ENCODE results near the gene MAST4. TPM values are rescaled to one million over a fixed set of nuclear protein-coding genes. Genes with fewer than 3 reads are reported as not detected.

MAST4 gene
- total RNA-seq, 1 donor from 2014 or later = 19.1 TPM

DNA sequence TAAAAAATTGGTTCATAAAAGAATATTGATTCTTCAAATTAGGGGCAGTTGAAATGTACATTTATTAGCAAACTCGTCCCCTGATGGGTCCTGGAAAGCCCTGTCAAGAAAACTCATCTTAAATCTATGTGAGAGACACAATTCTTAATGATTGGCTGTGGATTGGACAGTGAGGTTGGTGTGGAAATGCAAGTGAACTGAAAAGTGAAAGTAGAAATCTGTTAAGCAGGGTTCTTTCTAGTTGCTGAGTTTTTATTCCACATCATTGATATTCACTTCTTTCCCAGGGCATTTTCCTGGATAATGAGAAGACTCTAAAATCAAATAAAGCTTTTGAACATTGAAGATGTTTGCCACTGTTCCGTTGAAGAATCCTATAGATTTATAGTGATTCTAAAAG lies 292.4 kb downstream of the MAST4 start:
- Histone ChIP-seq H3K4me3 (ENCODE audit: low read depth, low read length) (no peak overlapping the region), H3K27me3 (ENCODE audit: control insufficient read depth, insufficient read depth, low read length) (no peaks in the 10 kb centered on the region), H3K36me3 (ENCODE audit: control insufficient read depth, insufficient read depth, low read length) (no peaks in the 10 kb centered on the region)
- no peak for DNase-seq (ENCODE audit: low read depth)
- TF ChIP-seq, protein P1, sequence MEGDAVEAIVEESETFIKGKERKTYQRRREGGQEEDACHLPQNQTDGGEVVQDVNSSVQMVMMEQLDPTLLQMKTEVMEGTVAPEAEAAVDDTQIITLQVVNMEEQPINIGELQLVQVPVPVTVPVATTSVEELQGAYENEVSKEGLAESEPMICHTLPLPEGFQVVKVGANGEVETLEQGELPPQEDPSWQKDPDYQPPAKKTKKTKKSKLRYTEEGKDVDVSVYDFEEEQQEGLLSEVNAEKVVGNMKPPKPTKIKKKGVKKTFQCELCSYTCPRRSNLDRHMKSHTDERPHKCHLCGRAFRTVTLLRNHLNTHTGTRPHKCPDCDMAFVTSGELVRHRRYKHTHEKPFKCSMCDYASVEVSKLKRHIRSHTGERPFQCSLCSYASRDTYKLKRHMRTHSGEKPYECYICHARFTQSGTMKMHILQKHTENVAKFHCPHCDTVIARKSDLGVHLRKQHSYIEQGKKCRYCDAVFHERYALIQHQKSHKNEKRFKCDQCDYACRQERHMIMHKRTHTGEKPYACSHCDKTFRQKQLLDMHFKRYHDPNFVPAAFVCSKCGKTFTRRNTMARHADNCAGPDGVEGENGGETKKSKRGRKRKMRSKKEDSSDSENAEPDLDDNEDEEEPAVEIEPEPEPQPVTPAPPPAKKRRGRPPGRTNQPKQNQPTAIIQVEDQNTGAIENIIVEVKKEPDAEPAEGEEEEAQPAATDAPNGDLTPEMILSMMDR (IDR thresholded peaks at IDR 0.05; ENCODE audit: insufficient read depth, low read length, poor library complexity, severe bottlenecking) = no peak

DNA sequence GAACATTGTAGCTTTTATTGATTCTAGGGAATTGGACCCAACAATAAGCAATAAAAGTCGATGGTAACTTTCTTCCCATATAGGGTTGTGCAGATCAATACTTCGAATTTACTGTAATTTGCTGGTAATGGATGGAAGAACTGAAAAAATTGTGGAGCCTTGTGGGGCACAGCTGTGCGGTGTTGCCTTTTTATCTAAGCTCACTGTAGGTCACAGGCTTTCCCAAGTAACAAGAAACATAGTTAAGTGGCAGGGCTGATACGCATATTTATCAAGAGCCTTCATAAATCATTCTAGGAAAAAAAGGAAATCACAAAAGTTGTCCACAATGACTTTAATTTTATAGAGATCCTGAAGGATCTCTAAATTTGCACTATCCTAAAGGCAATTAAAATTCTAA lies 292.9 kb downstream of the MAST4 start:
- H3K27me3 ChIP-seq (ENCODE audit: control insufficient read depth, insufficient read depth, low read length) = no peaks in the 10 kb centered on the region
- no peak for DNase-seq (ENCODE audit: low read depth)
- no peak overlapping the region for H3K4me3 ChIP-seq (ENCODE audit: low read depth, low read length)
- TF ChIP-seq, protein P1 (IDR thresholded peaks at IDR 0.05; ENCODE audit: insufficient read depth, low read length, poor library complexity, severe bottlenecking) = no peak
- H3K36me3 ChIP-seq (ENCODE audit: control insufficient read depth, insufficient read depth, low read length) = no peaks in the 10 kb centered on the region

DNA sequence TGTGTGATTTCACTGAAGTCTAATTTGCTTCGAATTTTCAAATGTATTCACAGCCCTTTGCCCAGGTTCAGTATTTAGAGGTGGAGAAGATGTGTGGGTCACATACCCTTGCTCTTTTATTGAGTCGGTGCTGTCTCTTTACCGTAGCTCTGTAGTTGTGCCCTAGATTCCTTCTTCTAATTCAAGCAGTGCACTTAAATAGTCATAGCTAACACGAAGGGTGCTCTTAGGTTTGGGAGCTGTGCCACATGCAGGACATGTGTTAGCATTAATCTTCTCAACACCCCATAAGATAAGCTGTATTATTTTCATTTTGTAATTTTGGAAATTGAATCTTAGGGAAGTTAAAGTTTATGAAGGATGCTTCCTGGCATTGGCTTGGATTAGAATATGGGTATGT lies 293.3 kb downstream of the MAST4 start:
- TF ChIP-seq, protein P1 (IDR thresholded peaks at IDR 0.05; ENCODE audit: insufficient read depth, low read length, poor library complexity, severe bottlenecking) = no peak
- no peaks in the 10 kb centered on the region for H3K27me3 ChIP-seq (ENCODE audit: control insufficient read depth, insufficient read depth, low read length)
- DNase-seq (ENCODE audit: low read depth) = no peak

DNA sequence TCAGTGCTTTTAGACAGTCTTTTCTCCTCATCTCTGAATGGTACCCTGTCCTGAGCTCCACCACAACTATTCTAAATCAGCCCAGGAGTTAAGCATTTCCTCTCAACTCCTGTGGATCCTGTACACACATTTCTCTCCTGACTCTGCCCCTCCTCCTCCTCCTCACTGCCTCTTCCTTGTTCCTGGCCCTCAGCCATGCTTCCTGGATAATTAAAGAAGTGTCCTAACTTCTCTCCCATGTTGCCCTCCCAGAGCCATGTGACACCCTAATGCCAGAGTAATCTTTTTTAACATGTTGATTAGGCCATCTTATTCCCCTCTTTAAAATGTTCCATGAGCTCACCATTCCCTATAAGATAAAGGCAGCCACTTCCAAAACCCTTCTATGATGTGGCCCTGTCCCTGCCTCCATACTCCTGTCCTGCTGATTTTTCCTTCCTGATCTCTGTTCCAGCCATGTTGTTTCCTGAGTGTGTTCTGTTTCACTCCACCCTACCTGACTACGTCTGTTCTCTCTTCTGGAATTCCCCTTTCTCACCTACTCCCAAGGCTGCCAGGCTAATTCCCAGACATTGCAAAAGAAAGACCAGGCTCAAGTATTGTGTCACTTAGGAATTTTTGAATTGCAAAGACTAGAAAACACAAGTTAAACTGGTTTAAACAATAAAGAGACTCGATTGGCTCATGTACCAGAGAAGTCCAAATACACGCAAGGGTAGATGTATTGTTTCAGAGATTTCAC lies 295.2 kb downstream of the MAST4 start:
- H3K4me3 ChIP-seq (ENCODE audit: low read depth, low read length) = no peak overlapping the region
- H3K27me3 ChIP-seq (ENCODE audit: control insufficient read depth, insufficient read depth, low read length) = no peaks in the 10 kb centered on the region
- H3K36me3 ChIP-seq (ENCODE audit: control insufficient read depth, insufficient read depth, low read length) = no peaks in the 10 kb centered on the region
- DNase-seq (ENCODE audit: low read depth) = peak; percentile 45
- TF ChIP-seq, protein P1 (IDR thresholded peaks at IDR 0.05; ENCODE audit: insufficient read depth, low read length, poor library complexity, severe bottlenecking) = no peak

More for the DNA sequence above, 293.3 kb downstream of the MAST4 start:
- H3K4me3 ChIP-seq (ENCODE audit: low read depth, low read length) = no peak overlapping the region
- no peaks in the 10 kb centered on the region for H3K36me3 ChIP-seq (ENCODE audit: control insufficient read depth, insufficient read depth, low read length)

DNA sequence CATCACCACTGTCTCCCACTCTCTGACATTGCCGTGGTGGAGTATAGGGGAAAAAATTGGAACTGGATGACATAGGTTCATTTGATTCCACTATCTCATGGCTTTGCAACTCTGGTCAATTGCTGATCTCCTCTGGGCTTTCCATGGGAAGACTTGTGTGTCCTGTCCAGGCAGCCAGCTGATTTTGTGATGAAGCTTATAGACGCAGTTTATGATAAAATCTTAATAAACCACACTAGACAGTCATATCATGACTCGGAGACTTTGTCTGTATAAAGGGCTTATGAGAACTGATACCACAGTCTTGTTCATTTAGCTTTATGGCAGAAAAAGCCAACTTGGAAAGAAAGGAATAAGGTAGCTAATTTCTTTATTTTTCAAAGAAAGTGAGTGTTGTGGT lies 296.5 kb downstream of the MAST4 start:
- Histone ChIP-seq H3K4me3 (ENCODE audit: low read depth, low read length) (no peak overlapping the region), H3K36me3 (ENCODE audit: control insufficient read depth, insufficient read depth, low read length) (no peaks in the 10 kb centered on the region), H3K27me3 (ENCODE audit: control insufficient read depth, insufficient read depth, low read length) (no peaks in the 10 kb centered on the region)
- TF ChIP-seq, protein P1 (IDR thresholded peaks at IDR 0.05; ENCODE audit: insufficient read depth, low read length, poor library complexity, severe bottlenecking) = no peak
- DNase-seq (ENCODE audit: low read depth) = no peak

Measured in kidney epithelial cell (primary cell).